BLaER1 (cell line): ENCODE measurements around the gene CPAMD8.

Source experiments
- H3K27ac ChIP-seq: shearing (Covaris generic); formaldehyde crosslinking; 2 replicates; pipeline ENCODE4 v1.8.1; 2022
- H3K27me3 ChIP-seq: shearing (Covaris generic); formaldehyde crosslinking; 2 replicates; pipeline ENCODE4 v1.8.1; 2022
- H3K36me3 ChIP-seq: shearing (Covaris generic); formaldehyde crosslinking; 2 replicates; pipeline ENCODE4 v1.8.1; 2022
- H3K4me1 ChIP-seq: shearing (Covaris generic); formaldehyde crosslinking; 2 replicates; pipeline ENCODE4 v1.8.1; 2022
- H3K4me2 ChIP-seq: shearing (Covaris generic); formaldehyde crosslinking; 2 replicates; pipeline ENCODE4 v1.8.1; 2022
- H3K4me3 ChIP-seq: shearing (Covaris generic); formaldehyde crosslinking; 2 replicates; pipeline ENCODE4 v1.8.1; 2022
- H3K9ac ChIP-seq: shearing (Covaris generic); formaldehyde crosslinking; 2 replicates; pipeline ENCODE4 v1.8.1; 2022
- H3K9me3 ChIP-seq: shearing (Covaris generic); formaldehyde crosslinking; 2 replicates; pipeline ENCODE4 v1.8.1; 2022
- H4K20me1 ChIP-seq: shearing (Covaris generic); formaldehyde crosslinking; 2 replicates; pipeline ENCODE4 v1.8.1; 2022
- Cebpa-rat ChIP-seq: shearing (Covaris generic); IDR thresholded peaks from 2 replicates; pipeline ENCODE4 v1.8.1; 2022

The CPAMD8 gene

GRCh38 chr19:16898361-16899015, 128.1 kb downstream of the CPAMD8 start:
- H3K36me3 ChIP-seq = no peaks in the 10 kb centered on the region
- no peaks in the 10 kb centered on the region for H3K27me3 ChIP-seq
- no peaks in the 10 kb centered on the region for H3K9me3 ChIP-seq
- H3K9ac ChIP-seq = 0 out of 2 replicates have a peak overlapping the region, but pooled peaks have one; percentile 76
- H3K27ac ChIP-seq = peak overlapping the region; percentile 61
- TF ChIP-seq Cebpa-rat = no peak
- peak overlapping the region; percentile 97 for H3K4me2 ChIP-seq
- peak overlapping the region; percentile 74; the same call in 1 of the 2 replicates for H3K4me3 ChIP-seq
- H3K4me1 ChIP-seq = peaks cover 80% of the 10 kb centered on the region
- H4K20me1 ChIP-seq = no peaks in the 10 kb centered on the region

DNA sequence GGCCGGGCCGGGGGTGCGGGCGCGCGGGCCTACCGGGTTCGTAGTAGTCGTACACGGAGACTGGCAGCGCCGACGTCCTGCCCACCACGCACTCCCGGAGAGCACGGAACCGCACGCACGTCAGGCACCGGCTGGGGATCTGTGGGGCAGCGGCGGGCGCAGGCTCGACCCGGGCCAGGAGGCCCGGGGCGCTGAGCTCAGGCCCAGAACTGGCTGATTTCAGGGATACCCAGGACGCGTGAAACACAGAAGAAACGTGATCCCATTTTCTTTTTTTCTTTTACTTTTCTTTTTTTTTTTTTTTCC, 128.8 kb downstream of the CPAMD8 start:
- Histone ChIP-seq H3K4me1 (peaks cover 86% of the 10 kb centered on the region), H3K27ac (peak overlapping the region; percentile 77), H3K4me3 (peak overlapping the region; percentile 74), H3K9me3 (no peaks in the 10 kb centered on the region), H4K20me1 (no peaks in the 10 kb centered on the region), H3K27me3 (no peaks in the 10 kb centered on the region), H3K36me3 (no peaks in the 10 kb centered on the region), H3K4me2 (peak overlapping the region; percentile 97), H3K9ac (peak overlapping the region; percentile 76)
- no peak for TF ChIP-seq Cebpa-rat

- Histone ChIP-seq H3K27ac (peak overlapping the region; percentile 77), H3K9ac (peak overlapping the region; percentile 76), H3K9me3 (no peaks in the 10 kb centered on the region), H3K36me3 (no peaks in the 10 kb centered on the region), H3K4me2 (peak overlapping the region; percentile 97), H3K4me3 (peak overlapping the region; percentile 74), H4K20me1 (no peaks in the 10 kb centered on the region), H3K4me1 (peaks cover 88% of the 10 kb centered on the region), H3K27me3 (no peaks in the 10 kb centered on the region)
- no peak for TF ChIP-seq Cebpa-rat
Observed at GRCh38 chr19:16897029-16897855, 129.4 kb downstream of the CPAMD8 start.

DNA sequence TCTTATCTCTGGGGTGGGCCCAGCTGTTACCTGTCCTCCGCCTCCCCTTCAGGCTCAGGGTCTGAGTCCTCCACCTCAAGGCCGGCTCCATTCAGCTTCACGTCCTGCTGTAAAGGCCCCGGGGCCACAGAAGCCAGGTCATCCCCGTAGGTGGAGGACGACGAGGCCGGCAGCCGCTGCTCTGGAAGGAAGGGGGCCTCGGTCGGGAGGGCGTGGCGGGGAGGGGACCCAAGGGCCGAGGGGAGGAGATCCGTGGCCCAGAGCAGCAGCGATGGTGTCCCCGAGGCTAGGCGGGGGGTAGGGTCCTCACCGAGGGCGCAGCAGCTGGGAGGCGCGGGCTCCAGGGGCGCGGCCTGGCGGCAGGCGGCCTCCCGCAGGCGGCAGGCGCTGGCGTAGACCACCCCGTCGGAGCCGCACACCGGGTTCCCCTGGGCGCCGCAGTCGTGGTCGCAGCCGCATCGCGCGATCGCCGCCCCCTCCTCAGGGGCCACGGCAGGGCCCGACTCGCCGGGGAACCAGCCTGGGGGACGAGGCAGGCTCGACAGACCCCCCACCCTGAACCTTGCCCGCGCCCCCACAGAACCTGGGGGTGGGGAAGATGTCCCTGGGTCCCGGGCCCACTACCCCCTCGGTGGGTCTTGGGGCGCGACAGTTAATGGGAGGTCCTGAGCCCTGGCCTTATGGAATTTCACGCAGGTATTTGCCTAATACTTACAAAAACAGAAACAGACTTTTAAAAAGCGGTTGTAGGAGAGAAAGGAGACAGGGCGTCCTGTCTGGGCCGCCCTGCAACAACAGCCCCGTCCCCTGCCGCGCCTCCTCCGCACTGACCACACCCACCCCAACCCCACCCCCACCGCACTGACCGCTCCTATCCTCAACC, 130.2 kb downstream of the CPAMD8 start:
- no peaks in the 10 kb centered on the region for H4K20me1 ChIP-seq
- peak overlapping the region; percentile 83 for H3K9ac ChIP-seq
- peak overlapping the region; percentile 69 for H3K4me3 ChIP-seq
- no peaks in the 10 kb centered on the region for H3K9me3 ChIP-seq
- peaks cover 93% of the 10 kb centered on the region for H3K4me1 ChIP-seq
- TF ChIP-seq Cebpa-rat = no peak
- peak overlapping the region; percentile 90 for H3K4me2 ChIP-seq
- no peaks in the 10 kb centered on the region for H3K36me3 ChIP-seq
- H3K27me3 ChIP-seq = no peaks in the 10 kb centered on the region
- H3K27ac ChIP-seq = peak overlapping the region; percentile 99

- Histone ChIP-seq H3K4me3 (peak overlapping the region; percentile 69), H3K27ac (peak overlapping the region; percentile 99), H3K9ac (peak overlapping the region; percentile 83), H3K4me1 (peaks cover 93% of the 10 kb centered on the region), H4K20me1 (no peaks in the 10 kb centered on the region), H3K4me2 (peak overlapping the region; percentile 90), H3K27me3 (no peaks in the 10 kb centered on the region), H3K36me3 (0 out of 2 replicates have a peak, but pooled peaks cover 1% of the 10 kb centered on the region), H3K9me3 (no peaks in the 10 kb centered on the region)
- TF ChIP-seq Cebpa-rat = no peak
Observed at GRCh38 chr19:16895467-16896145, 131.0 kb downstream of the CPAMD8 start.

DNA sequence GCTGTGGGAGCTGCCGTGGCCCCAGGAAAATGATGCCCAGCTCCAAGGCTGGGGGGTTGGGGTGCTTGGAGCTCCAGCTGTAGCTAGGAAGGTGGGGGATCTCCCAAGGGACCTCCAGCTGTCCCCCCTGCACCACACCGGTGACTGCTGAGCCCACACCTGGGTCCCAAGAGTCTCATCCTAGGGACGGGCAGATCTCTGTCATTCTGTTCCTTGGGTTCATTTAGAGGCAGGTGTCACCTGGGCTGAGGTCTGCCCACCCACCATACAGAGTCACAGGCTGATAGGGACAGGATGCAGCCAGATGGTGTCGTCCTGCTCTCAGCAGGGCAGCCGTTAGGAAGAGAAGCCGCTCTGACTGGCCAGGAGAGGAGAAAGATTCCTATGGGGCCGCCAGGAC, 132.5 kb downstream of the CPAMD8 start:
- peaks cover 93% of the 10 kb centered on the region for H3K4me1 ChIP-seq
- no peaks in the 10 kb centered on the region for H3K9me3 ChIP-seq
- peak overlapping the region; percentile 99 for H3K27ac ChIP-seq
- peak overlapping the region; percentile 94 for H3K9ac ChIP-seq
- TF ChIP-seq Cebpa-rat = no peak
- peak overlapping the region; percentile 32 for H3K4me3 ChIP-seq
- no peaks in the 10 kb centered on the region for H4K20me1 ChIP-seq
- 0 out of 2 replicates have a peak, but pooled peaks cover 10% of the 10 kb centered on the region for H3K36me3 ChIP-seq
- no peaks in the 10 kb centered on the region for H3K27me3 ChIP-seq
- peak overlapping the region; percentile 90 for H3K4me2 ChIP-seq

GRCh38 chr19:16893686-16893989, 133.0 kb downstream of the CPAMD8 start:
- H3K4me1 ChIP-seq = peaks cover 93% of the 10 kb centered on the region
- H3K27me3 ChIP-seq = no peaks in the 10 kb centered on the region
- H3K9me3 ChIP-seq = no peaks in the 10 kb centered on the region
- TF ChIP-seq Cebpa-rat = no peak
- H3K36me3 ChIP-seq = 0 out of 2 replicates have a peak, but pooled peaks cover 10% of the 10 kb centered on the region
- H3K27ac ChIP-seq = peak overlapping the region; percentile 99
- H3K4me2 ChIP-seq = peak overlapping the region; percentile 90
- H3K9ac ChIP-seq = peak overlapping the region; percentile 94
- no peaks in the 10 kb centered on the region for H4K20me1 ChIP-seq
- H3K4me3 ChIP-seq = peak overlapping the region; percentile 32

- peaks cover 93% of the 10 kb centered on the region for H3K4me1 ChIP-seq
- no peaks in the 10 kb centered on the region for H3K9me3 ChIP-seq
- no peak for TF ChIP-seq Cebpa-rat
- peak overlapping the region; percentile 94 for H3K9ac ChIP-seq
- H4K20me1 ChIP-seq = no peaks in the 10 kb centered on the region
- peak overlapping the region; percentile 32 for H3K4me3 ChIP-seq
- H3K36me3 ChIP-seq = 0 out of 2 replicates have a peak, but pooled peaks cover 10% of the 10 kb centered on the region
- H3K4me2 ChIP-seq = peak overlapping the region; percentile 90
- H3K27ac ChIP-seq = peak overlapping the region; percentile 99
- no peaks in the 10 kb centered on the region for H3K27me3 ChIP-seq
Observed at GRCh38 chr19:16892868-16893685, 133.5 kb downstream of the CPAMD8 start.
